Stimulated activated CD4-positive, alpha-beta T cell treated with anti-CD3 and anti-CD28 coated beads, TNF-alpha, amount 100 ng/mL, for 24 hours (primary cell): ENCODE measurements around the gene DOK6.
A peak's percentile ranks its signal among the peaks of the same experiment; 100 is the strongest.

Source experiments
- DNase-seq, 3 experiments: peaks; one replicate each; pipeline ENCODE4 v3.0.0-alpha.2; 2020; ENCODE audit warnings: low read depth in 3 of 3

DOK6 gene

GRCh38 chr18:69435000-69435399, 34.3 kb downstream of the DOK6 start:
- no peak for DNase-seq

- no peak for DNase-seq
Measured at GRCh38 chr18:69444221-69444620, 43.5 kb downstream of the DOK6 start.

- no peak for DNase-seq
Measured at GRCh38 chr18:69447886-69448285, 47.2 kb downstream of the DOK6 start.

GRCh38 chr18:69455125-69455524, 54.4 kb downstream of the DOK6 start:
- DNase-seq = no peak

GRCh38 chr18:69469444-69469919, 68.8 kb downstream of the DOK6 start:
- peak in 2 of 3 experiments; percentile 12 to 39 for DNase-seq

GRCh38 chr18:69480460-69480859, 79.8 kb downstream of the DOK6 start:
- DNase-seq = no peak

- DNase-seq = no peak
Measured at GRCh38 chr18:69483574-69483973, 82.9 kb downstream of the DOK6 start.

GRCh38 chr18:69484699-69485396, 84.2 kb downstream of the DOK6 start:
- DNase-seq = no peak

GRCh38 chr18:69487488-69488394, 87.1 kb downstream of the DOK6 start:
- no peak for DNase-seq

- no peak for DNase-seq
Measured at GRCh38 chr18:69490072-69490471, 89.4 kb downstream of the DOK6 start.

- DNase-seq = no peak
Measured at GRCh38 chr18:69490813-69491212, 90.1 kb downstream of the DOK6 start.

- no peak for DNase-seq
Measured at GRCh38 chr18:69491576-69491975, 90.9 kb downstream of the DOK6 start.

- DNase-seq = no peak
Measured at GRCh38 chr18:69492861-69493260, 92.2 kb downstream of the DOK6 start.

- DNase-seq = no peak
Measured at GRCh38 chr18:69494841-69495240, 94.2 kb downstream of the DOK6 start.

- no peak for DNase-seq
Measured at GRCh38 chr18:69495338-69495737, 94.7 kb downstream of the DOK6 start.

GRCh38 chr18:69495841-69496533, 95.3 kb downstream of the DOK6 start:
- no peak for DNase-seq

- no peak for DNase-seq
Measured at GRCh38 chr18:69518989-69519388, 118.3 kb downstream of the DOK6 start.

- no peak for DNase-seq
Measured at GRCh38 chr18:69523582-69523981, 122.9 kb downstream of the DOK6 start.

- no peak for DNase-seq
Measured at GRCh38 chr18:69528435-69528834, 127.7 kb downstream of the DOK6 start.

GRCh38 chr18:69529151-69529550, 128.5 kb downstream of the DOK6 start:
- no peak for DNase-seq

GRCh38 chr18:69531973-69532372, 131.3 kb downstream of the DOK6 start:
- DNase-seq = no peak

- no peak for DNase-seq
Measured at GRCh38 chr18:69537183-69537582, 136.5 kb downstream of the DOK6 start.
